ENCODE results near the gene SFRP5.

Gene SFRP5

DNA sequence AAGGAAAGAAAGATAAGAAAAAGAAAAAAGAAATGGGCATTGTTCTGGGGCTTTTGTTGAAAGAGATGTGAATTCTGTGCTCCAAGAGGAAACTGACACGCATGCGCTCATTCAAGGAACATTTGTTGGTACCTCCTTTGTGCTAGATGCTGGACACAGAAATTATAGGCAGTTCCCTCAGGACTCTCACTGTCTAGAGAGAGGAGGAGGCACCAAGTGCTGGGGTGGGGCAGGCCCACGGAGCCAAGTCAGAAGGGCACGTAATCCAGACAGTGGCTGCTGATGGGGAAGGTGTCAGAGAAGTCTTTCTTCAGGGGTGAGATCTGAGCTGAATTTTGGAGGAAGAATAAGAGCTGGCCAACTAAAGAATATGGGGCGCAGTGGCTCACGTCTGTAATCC is 37.8 kb downstream of the SFRP5 start:
- no peak for FAIRE-seq

DNA sequence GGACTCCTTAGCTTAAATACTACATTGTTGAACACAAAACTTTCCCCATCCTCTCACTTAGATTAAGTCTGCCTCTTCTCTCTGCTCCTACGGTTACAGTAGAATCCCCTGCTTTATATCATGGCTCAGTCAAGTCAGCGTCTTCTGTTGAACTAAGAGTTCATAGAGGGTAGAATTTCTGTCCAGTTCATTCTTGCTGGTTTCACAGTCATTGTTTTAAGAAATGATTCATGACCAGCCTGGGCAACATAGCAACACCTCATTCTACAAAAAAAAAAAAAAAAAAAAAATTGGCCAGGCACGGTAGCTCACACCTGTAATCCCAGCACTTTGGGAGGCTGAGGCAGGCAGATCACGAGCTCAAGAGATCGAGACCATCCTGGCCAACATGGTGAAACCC is 38.5 kb downstream of the SFRP5 start:
- no peak for FAIRE-seq

DNA sequence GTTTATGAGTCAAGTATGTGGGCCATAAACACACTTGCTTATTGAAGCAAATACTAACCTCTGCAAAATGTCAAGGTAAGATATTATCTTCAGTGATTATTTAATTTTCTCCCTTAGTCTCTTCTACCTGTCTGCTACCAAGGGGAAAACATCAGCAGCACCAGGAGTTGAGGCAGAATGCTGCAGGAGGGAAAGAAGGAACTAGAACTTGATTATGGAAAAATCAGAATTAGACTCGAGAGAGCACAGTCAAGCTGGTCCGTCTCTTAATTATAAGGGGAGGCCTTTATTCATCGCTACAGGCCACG is 39.8 kb downstream of the SFRP5 start:
- no peak for FAIRE-seq

DNA sequence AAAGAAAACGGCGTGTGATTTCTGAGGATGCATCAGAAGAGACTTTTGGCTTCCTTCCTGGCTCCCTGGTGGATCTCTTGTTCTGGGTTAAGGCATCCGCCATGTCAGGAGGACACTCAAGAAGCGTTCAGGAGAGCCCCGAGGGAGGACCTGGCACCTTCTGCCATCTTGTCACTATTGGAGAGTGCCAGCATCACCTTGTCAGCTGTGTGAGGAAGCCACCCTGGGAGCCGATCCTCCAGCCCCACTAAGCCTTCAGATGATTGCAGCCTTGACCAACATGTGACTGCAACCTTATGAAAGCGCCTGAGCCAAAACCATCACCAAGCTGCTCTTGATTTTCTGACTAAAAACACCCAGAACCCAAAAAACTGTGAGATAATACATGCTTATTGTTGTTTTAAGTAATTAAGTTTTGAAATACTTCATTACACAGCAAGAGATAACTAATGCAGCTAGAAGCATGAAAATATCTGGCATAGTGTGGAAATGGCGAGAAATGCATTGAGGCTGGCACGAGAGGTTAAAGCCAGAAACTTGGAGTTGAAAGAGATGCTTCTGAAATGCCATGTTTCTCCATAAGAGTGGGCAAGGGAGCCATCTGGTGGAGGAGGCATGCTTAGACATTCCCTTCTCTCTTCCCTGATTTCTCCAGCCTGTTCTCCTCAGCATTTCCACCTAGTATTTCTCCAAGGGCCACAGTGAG is 40.3 kb downstream of the SFRP5 start:
- FAIRE-seq = no peak

DNA sequence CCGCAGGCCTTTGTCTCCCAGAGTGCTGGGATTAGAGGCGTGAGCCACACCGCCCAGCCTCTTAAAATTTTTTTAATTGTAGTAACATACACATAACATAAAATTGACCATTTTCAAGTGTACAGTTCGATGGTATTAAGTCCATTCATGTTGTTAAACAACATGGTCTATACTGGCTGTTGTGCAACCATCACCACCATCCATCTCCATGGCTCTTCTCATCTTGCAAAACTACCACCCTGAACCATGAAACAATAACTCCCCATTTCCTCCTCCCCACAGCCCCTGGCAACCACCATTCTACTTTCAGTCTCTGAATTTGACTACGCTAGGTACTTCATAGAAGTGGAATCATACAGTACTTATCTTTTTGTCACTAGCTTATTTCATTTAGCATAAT is 42.8 kb downstream of the SFRP5 start:
- no peak for FAIRE-seq

DNA sequence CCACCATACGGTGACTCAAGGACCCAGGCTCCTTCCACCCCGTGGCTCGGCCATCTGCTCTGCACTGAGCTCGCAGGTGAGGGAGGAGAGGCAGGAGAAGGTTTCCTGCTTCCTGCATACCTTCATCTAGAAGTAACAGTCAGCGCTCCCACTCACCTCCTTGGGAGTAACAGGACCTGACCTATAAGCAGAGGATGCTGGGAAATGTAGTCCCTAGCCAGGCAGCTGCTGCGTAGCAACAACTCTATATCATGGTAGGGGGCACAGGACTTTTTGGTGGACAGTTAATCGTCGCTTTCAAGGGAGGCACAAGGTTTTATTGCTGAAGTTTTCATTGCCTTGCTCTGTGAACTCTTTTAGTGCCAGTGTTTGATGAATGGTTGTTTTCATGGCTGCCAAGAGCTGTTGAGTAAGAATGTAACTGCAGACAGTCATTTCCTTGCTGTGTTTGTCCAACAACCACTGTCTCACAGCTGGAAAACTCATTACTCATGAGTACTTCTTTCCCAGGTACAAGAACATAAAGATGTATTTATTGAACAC is 45.1 kb downstream of the SFRP5 start:
- no peak for FAIRE-seq

DNA sequence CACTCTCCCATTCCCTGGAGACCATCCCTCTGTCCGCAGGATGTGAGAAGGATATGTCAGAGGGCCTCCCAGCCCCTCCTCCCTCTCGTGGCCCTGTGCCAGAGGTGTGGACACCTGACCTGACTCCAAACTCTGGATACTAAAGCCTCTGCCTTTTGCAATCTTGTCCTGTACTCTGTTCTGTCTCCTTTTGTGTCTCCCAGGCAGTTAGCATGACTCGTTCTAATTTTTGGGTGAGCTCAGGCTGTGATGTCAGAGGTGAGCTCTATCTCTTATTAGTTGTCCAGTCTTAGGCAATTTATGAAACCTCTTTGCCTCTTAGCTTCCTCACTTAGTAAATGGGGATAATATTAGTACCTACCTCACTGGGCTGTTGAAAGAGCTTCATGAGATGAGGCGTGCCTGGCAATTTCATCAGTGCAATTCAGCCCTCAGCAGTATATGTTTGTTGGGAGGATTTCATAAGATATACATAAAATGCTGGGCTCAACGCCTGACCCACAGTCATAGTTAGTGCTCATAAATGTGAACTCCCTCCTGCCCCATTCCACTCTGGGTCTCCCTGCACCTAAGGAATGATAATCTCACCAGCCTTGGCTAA is 47.4 kb downstream of the SFRP5 start:
- no peak for FAIRE-seq

DNA sequence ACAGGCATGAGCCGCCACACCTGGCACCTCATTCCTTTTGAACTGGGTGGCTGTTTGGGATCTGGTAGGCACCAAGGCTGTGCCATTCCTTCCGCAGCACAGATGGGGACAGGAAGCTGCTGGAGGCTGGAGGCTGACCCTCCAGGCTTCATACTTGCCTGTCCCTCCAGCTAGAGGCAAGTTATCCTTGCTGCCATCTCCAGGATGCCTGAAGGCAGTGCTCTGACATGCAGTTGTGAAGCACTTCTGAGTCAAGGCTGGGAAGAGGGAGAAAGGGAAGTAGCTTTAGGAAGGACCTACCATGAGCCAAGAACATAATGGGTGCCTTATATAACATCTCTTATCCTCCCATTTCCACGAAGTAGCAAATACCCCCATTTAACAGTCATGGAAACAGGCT is 48.8 kb downstream of the SFRP5 start:
- no peak for FAIRE-seq

DNA sequence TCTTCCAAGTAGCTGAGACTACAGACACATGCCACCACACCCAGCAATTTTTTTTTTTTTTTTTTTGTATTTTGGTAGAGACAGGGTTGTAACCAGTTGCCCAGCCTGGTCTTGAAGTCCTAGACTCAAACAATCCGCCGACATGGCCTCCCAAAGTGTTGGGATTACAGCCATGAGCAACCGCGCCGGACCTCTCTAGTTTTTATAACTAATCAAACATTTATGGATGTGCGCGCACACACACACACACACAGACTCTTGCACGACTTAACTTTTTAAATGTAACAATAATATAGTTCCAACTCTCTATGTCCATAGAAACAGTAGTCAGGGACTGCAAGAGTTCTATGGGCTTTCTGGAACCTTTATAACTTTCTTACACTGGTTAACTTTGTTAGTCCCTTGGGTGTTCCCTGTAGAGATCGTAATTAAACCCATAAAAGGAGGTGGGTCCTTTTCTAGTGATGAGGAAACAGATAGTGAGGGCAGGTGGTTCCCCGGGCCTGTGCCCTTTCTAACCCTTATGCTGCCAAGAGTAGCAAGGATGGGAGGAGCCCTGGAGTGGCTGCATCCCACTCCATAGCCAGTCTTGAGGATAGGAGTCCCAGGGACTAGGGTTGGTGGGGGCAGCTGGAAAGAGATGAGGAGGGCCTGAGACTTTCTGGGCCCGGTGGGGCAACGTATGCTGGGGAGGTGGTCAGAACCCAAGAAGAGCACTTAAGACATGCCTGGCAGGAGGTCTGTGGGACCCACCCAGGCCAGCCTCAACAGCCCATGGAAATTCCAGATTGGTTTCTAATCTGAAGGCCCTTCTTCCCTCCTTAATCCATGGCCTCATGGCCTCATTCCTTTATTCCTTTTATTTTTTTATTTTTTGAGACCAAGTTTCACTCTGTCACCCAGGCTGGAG is 49.7 kb downstream of the SFRP5 start:
- FAIRE-seq = peak; percentile 90

DNA sequence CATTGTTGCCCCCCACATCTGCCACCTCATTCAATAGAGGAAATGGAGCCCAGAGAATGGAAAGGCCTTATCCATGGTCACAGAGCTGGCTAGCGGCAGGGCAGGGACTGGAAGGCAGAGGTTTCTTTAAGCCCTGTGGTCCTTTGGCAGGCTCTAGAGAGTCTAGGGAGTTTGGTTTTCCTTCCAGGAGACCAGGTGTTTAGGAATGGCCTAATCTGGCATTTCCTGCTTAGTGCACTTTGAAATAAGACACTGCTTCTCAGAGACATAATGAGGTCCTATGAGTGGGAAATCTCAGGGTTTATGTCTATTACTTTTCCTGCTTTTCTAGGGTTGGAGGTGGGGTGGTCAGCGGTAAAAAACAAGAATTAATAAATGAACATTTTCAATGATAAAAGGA is 52.2 kb downstream of the SFRP5 start:
- FAIRE-seq = no peak

DNA sequence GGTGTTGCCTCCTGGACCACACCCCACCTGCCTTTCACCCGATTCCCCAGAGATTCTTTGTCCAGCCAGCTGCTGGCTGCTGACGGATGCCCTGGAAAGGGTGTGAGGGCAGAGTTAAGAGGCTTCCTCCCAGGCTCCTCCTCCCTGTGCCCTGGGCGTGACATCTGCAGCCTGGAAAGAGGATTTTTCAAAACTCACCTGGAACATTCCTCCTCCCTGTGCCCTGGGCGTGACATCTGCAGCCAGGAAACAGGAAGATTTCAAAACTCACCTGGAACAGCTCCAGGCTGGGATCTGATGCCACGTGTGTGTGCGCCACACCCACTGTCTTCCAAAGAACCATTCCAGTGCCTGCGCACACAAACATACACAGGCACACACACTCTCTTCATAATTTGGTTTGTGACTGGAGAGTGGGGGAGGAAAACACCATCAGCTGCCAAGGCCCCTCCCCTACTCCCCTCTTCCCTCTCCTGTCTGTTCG is 53.1 kb downstream of the SFRP5 start:
- FAIRE-seq = peak; percentile 73

DNA sequence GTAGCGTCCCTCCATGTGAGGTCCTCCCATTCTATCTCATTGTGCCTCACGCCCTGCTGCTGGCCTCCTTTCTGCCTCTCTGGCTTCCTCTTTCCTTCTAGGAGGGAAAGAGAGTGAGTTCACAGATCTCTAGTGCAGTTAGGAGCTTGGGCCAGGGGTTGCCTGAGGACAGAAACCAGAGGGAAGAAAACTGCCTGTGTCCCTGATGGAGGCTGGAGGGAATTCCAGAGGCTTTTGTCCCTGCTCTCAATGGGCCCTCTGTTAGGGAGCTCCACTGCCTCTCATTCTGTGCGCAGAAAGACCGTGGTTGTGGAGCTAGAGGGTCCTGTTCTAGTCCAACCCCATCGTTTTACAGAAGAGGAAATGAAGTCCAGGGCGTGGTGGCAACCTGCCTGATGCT is 53.6 kb downstream of the SFRP5 start:
- FAIRE-seq = no peak

DNA sequence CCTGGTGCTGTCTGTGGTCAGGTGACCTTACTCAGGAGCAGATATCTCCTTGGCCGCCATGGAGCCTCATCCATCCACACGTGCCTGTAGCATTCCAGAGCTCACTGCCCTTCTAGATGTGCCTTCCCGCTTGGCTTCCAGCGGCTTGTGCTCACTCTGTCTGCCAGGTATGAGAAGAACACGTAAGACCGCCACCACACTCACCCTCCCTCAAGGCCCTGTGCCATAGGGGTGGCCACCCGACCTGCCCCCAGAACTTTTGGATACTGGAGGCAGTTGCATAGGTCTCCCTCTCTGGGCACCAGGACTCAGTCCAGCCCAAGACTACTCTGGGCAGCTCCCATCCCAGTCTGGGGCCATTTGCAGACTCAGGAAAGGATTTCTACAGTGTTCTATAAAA is 54.2 kb downstream of the SFRP5 start:
- FAIRE-seq = no peak
